ENCODE data around the gene NEB.

The NEB gene

GRCh38 chr2:151483546-151483945 lies 250.7 kb downstream of the NEB start:
- DNase-seq (ENCODE audit: low read depth in 3 of 3, low spot score in 1 of 3): no peak

- no peak for DNase-seq (ENCODE audit: low read depth in 3 of 3, low spot score in 1 of 3)
These were observed 252.0 kb downstream of the NEB start for GRCh38 chr2:151482171-151482725.

- DNase-seq (ENCODE audit: low read depth in 3 of 3, low spot score in 1 of 3): no peak
These were observed 252.5 kb downstream of the NEB start for GRCh38 chr2:151481744-151482143.

GRCh38 chr2:151478011-151478410 lies 256.3 kb downstream of the NEB start:
- no peak for DNase-seq (ENCODE audit: low read depth in 3 of 3, low spot score in 1 of 3)

DNA sequence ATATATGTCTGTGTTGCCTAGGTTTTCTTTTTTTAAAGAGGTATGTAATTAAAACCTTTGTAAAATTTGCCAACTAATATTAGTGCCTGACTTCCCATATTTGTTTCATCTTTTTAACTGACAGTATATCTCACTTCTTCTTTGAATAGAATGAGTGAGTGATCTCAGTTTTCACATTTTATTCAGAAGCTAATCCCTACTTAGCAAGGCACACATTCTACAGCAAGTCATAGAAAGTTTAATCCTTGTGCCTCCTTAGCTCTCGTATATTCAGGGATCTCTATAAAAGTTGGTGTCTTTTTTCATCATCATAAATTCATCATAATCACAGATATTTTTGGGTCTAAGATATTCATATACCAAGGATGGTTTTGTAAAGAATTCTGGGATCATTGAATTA lies 258.0 kb downstream of the NEB start:
- DNase-seq (ENCODE audit: low read depth in 3 of 3, low spot score in 1 of 3): no peak

- DNase-seq (ENCODE audit: low read depth in 3 of 3, low spot score in 1 of 3): no peak
These were observed 259.2 kb downstream of the NEB start for GRCh38 chr2:151475071-151475470.

DNA sequence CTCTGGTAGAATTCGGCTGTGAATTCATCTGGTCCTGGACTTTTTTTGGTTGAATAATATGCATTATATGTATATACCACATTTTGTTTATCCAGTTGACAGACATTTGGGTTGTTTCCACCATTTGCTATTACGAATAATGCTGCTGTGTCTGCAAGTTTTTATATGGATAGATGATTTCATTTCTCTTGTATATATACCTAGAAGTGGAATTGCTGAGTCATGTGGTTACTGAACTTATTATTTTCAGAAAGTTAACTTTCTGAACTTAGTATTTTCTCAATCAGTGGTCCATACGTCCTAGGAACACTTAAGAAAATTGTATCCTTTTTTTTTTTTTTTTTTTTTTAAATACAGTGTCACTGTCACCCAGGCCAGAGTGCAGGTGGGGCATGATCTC lies 261.3 kb downstream of the NEB start:
- DNase-seq (ENCODE audit: low read depth in 3 of 3, low spot score in 1 of 3): no peak

DNA sequence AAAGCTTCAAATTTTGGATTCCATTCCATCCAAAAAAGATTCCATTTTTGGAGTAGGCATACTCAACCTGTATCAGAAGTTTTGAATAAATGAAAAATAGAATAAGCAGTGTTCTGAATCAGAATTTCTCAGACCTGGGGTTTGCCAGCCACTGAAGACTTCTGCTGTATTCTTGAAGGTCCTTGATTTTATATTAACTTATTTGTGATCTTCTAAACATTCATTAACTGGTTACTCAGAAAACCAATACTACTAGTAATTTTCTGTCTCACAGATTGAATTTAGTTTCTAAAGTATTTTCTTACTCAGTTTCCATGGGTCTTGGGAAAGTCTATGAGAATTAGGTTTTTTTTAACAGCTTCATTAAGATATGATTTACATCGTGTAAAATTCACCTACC lies 263.7 kb downstream of the NEB start:
- no peak for DNase-seq (ENCODE audit: low read depth in 3 of 3, low spot score in 1 of 3)

DNA sequence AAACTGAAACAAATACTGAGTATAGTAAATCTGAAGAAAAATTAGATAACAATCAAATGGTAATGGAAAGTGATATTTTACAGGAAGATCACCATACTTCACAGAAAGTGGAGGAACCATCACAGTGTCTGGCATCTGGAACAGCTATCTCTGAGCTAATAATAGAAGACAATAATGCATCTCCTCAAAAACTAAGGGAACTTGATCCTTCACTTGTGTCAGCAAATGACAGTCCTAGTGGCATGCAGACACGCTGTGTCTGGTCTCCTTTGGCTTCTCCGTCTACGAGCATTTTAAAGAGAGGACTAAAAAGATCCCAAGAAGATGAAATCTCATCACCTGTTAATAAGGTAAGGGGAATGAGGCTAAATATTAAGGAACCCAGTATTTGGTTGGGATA lies 268.5 kb downstream of the NEB start:
- no peak for DNase-seq (ENCODE audit: low read depth in 3 of 3, low spot score in 1 of 3)

- DNase-seq (ENCODE audit: low read depth in 3 of 3, low spot score in 1 of 3): no peak
These were observed 274.9 kb downstream of the NEB start for GRCh38 chr2:151459358-151459757.

DNA sequence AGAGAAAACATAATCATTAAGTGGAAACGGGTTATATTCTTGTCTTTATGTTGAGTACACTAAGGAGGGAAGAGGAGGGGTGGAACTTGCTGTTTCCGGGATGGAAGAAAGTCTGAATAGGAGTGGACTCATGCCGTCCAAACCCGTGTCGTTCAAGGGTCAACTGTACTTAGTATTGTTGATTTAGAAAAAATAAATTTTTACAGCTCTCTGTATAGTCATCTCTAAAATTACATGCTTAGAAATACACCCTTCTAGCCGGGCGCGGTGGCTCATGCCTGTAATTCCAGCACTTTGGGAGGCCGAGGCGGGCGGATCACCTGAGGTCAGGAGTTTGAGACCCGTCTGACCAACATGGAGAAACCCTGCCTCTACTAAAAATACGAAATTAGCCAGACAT lies 295.1 kb downstream of the NEB start:
- no peak for DNase-seq (ENCODE audit: low read depth in 3 of 3, low spot score in 1 of 3)

DNA sequence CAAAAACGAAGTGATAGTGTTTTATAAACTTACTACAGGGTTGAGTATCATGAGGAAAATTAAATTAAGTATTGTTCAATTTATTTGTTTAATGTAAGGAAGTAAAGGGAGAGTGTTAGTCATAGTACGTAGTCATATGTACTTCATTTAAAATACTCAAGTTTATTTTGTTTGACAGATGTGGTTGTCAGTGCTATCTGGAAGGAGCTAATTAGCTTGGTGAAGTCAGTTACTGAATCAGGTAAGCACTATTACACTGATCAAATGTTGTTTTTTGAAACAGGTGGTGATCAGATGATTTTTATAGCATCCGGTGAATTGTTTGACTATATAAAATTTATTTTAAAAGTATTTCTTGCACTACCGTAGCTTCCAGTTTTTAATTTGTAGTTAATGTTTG lies 295.8 kb downstream of the NEB start:
- no peak for DNase-seq (ENCODE audit: low read depth in 3 of 3, low spot score in 1 of 3)

- no peak for DNase-seq (ENCODE audit: low read depth in 3 of 3, low spot score in 1 of 3)
These were observed 296.6 kb downstream of the NEB start for GRCh38 chr2:151437630-151438029.

Data from stimulated activated CD4-positive, alpha-beta T cell treated with anti-CD3 and anti-CD28 coated beads, TNF-alpha, amount 100 ng/mL, for 1 hour (primary cell).